Mammary epithelial cell (primary cell): ENCODE measurements around the gene VPS8.

Experiments
- CTCF ChIP-seq, 2 donors: IDR thresholded peaks in 1 of 2; conservative IDR thresholded peaks in 1 of 2; 2 replicates each; pipeline ENCODE4 v1.5.1; 2011 to 2012; ENCODE audit warnings: inconsistent platforms in 2 of 2, low read length in 2 of 2, mild to moderate bottlenecking in 2 of 2, control low read depth in 1 of 2, low read depth in 1 of 2; ENCODE audit not compliant: insufficient read depth in 1 of 2; ENCODE audit errors: extremely low read depth in 1 of 2
- EZH2 ChIP-seq: IDR thresholded peaks from 2 replicates; pipeline ENCODE4 v1.6.1; 2012; ENCODE audit warnings: low read length, inconsistent platforms, borderline replicate concordance

GRCh38 chr3:184806567-184807271 is 5.2 kb upstream of the VPS8 start:
- TF ChIP-seq CTCF (conservative IDR thresholded peaks at IDR 0.05 in 1 of 2, IDR thresholded peaks at IDR 0.05 in 1 of 2; ENCODE audit: extremely low read depth in 1 of 2, insufficient read depth in 1 of 2, low read depth in 1 of 2, low read length in 2 of 2) (no peak), EZH2 (no peak)
